ENCODE data around the gene GLI2. TPM values are rescaled to one million over a fixed set of nuclear protein-coding genes. Genes with fewer than 3 reads are reported as not detected.

Gene GLI2
- total and polyA plus RNA-seq, 2 donors from 2014 or later, result 0.32 to 3.7 TPM

GRCh38 chr2:120722568-120723421, 12.9 kb upstream of the GLI2 start:
- DNase-seq (peak in 2 of 5 donors; percentile 20 to 21), FAIRE-seq (no peak)
- no peak for TF ChIP-seq CTCF (IDR thresholded peaks at IDR 0.05; ENCODE audit: borderline replicate concordance, extremely low read depth, insufficient read depth)
- H3K27me3 ChIP-seq (ENCODE audit: control insufficient read depth, insufficient read depth, low read length), result no peaks in the 10 kb centered on the region
- no peak overlapping the region for H3K4me3 ChIP-seq (ENCODE audit: low read length in 3 of 3)
- peaks cover 0 to 8% (median 4%) of the 10 kb centered on the region in 3 donors for H3K9me3 ChIP-seq (ENCODE audit: control insufficient read depth in 2 of 3, insufficient read depth in 1 of 3, low read length in 3 of 3)
- H3K4me1 ChIP-seq (ENCODE audit: control insufficient read depth in 2 of 3, insufficient read depth in 2 of 3, low read depth in 1 of 3, low read length in 3 of 3), result peaks cover 0 to 2% (median 0%) of the 10 kb centered on the region in 3 donors
- H3K27ac ChIP-seq (ENCODE audit: low read depth in 2 of 2, low read length in 2 of 2), result no peak overlapping the region
- H3K9ac ChIP-seq (ENCODE audit: low read length in 3 of 3), result no peak overlapping the region
- intact Hi-C loops (cut with DNase I), result no loop called here
- no peaks in the 10 kb centered on the region for H3K36me3 ChIP-seq (ENCODE audit: control insufficient read depth in 2 of 3, insufficient read depth in 3 of 3, low read length in 3 of 3)

GRCh38 chr2:120726245-120726644, 9.4 kb upstream of the GLI2 start:
- FAIRE-seq, result no peak
- intact Hi-C loops (cut with DNase I), result no loop called here

GRCh38 chr2:120729406-120730399, 6.0 kb upstream of the GLI2 start:
- no peak for FAIRE-seq
- Histone ChIP-seq H3K27ac (ENCODE audit: low read depth in 2 of 2, low read length in 2 of 2) (no peak overlapping the region), H3K4me3 (ENCODE audit: low read length in 3 of 3) (no peak overlapping the region), H3K27me3 (ENCODE audit: control insufficient read depth, insufficient read depth, low read length) (no peaks in the 10 kb centered on the region), H3K9ac (ENCODE audit: low read length in 3 of 3) (no peak overlapping the region), H3K9me3 (ENCODE audit: control insufficient read depth in 2 of 3, insufficient read depth in 1 of 3, low read length in 3 of 3) (peaks cover 0 to 4% (median 4%) of the 10 kb centered on the region in 3 donors), H3K4me1 (ENCODE audit: control insufficient read depth in 2 of 3, insufficient read depth in 2 of 3, low read depth in 1 of 3, low read length in 3 of 3) (peaks cover 0 to 3% (median 0%) of the 10 kb centered on the region in 3 donors), H3K36me3 (ENCODE audit: control insufficient read depth in 2 of 3, insufficient read depth in 3 of 3, low read length in 3 of 3) (no peaks in the 10 kb centered on the region)
- intact Hi-C loops (cut with DNase I), result no loop called here
- no peak for TF ChIP-seq CTCF (IDR thresholded peaks at IDR 0.05; ENCODE audit: borderline replicate concordance, extremely low read depth, insufficient read depth)
- peak in 3 of 5 donors; percentile 55 to 81 (median 75) for DNase-seq

More at GRCh38 chr2:120726245-120726644, 9.4 kb upstream of the GLI2 start:
- H3K4me3 ChIP-seq (ENCODE audit: low read length in 3 of 3), result no peak overlapping the region
- no peak for DNase-seq
- H3K9me3 ChIP-seq (ENCODE audit: control insufficient read depth in 2 of 3, insufficient read depth in 1 of 3, low read length in 3 of 3), result peaks cover 0 to 8% (median 4%) of the 10 kb centered on the region in 3 donors
- H3K27ac ChIP-seq (ENCODE audit: low read depth in 2 of 2, low read length in 2 of 2), result no peak overlapping the region
- TF ChIP-seq CTCF (IDR thresholded peaks at IDR 0.05; ENCODE audit: borderline replicate concordance, extremely low read depth, insufficient read depth), result no peak
- H3K9ac ChIP-seq (ENCODE audit: low read length in 3 of 3), result no peak overlapping the region
- H3K27me3 ChIP-seq (ENCODE audit: control insufficient read depth, insufficient read depth, low read length), result no peaks in the 10 kb centered on the region
- H3K36me3 ChIP-seq (ENCODE audit: control insufficient read depth in 2 of 3, insufficient read depth in 3 of 3, low read length in 3 of 3), result no peaks in the 10 kb centered on the region
- peaks cover 0 to 2% (median 0%) of the 10 kb centered on the region in 3 donors for H3K4me1 ChIP-seq (ENCODE audit: control insufficient read depth in 2 of 3, insufficient read depth in 2 of 3, low read depth in 1 of 3, low read length in 3 of 3)

All from kidney (tissue), 14 donors.